Esophagus muscularis mucosa (tissue), 4 donors: Measurements from ENCODE around the gene EZH2. TPM values are rescaled to one million over a fixed set of nuclear protein-coding genes. Genes with fewer than 3 reads are reported as not detected.
A peak's percentile ranks its signal among the peaks of the same experiment; 100 is the strongest.

ENCODE experiments used
- DNase-seq: peaks from one replicate; pipeline ENCODE4 v3.0.0-alpha.2; 2017; ENCODE audit errors: extremely low spot score
- H3K27ac ChIP-seq, 4 donors: fragments of 200-600 bp; sonication (generic); replicated peaks in 1 of 4; 1 replicate in 3 of 4; 2 replicates in 1 of 4; pipeline ENCODE4 v1.5.1; 2016 to 2019; ENCODE audit warnings: mild to moderate bottlenecking in 1 of 4
- H3K27me3 ChIP-seq, 4 donors: fragments of 200-600 bp; sonication (generic); one replicate each; pipeline versions ENCODE4 v1.5.1 to v1.6.0; 2016 to 2019
- H3K36me3 ChIP-seq, 4 donors: fragments of 200-600 bp; sonication (generic); one replicate each; pipeline ENCODE4 v1.5.1; 2016 to 2019
- H3K4me1 ChIP-seq, 4 donors: fragments of 200-600 bp; sonication (generic); one replicate each; pipeline ENCODE4 v1.5.1; 2016 to 2019
- H3K4me3 ChIP-seq, 4 donors: fragments of 200-600 bp; sonication (generic); 1 replicate in 2 of 4; 2 replicates in 2 of 4; pipeline ENCODE4 v1.5.1; 2016 to 2019; ENCODE audit warnings: mild to moderate bottlenecking in 4 of 4, moderate library complexity in 1 of 4
- H3K9me3 ChIP-seq, 4 donors: fragments of 200-600 bp; sonication (generic); 1 replicate in 3 of 4; 2 replicates in 1 of 4; pipeline ENCODE4 v1.5.1; 2016 to 2019
- CTCF ChIP-seq, 3 experiments: fragments of 200-600 bp in 2 of 3; fragments of 450-650 bp in 1 of 3; sonication (generic) in 2 of 3; IDR thresholded peaks; one replicate each; pipeline ENCODE4 v1.5.1; 2017 to 2019; ENCODE audit warnings: antibody characterized with exemption in 3 of 3, mild to moderate bottlenecking in 2 of 3, moderate library complexity in 1 of 3
- EP300 ChIP-seq: sonication (generic); formaldehyde crosslinking; IDR thresholded peaks from one replicate; pipeline ENCODE4 v1.6.1; 2017; ENCODE audit warnings: antibody characterized with exemption
- POLR2A ChIP-seq: fragments of 450-650 bp; IDR thresholded peaks from one replicate; pipeline ENCODE4 v1.6.1; 2017; ENCODE audit warnings: antibody characterized with exemption, moderate library complexity, mild to moderate bottlenecking, low read depth
- POLR2AphosphoS5 ChIP-seq, 2 donors: sonication (generic); formaldehyde crosslinking; IDR thresholded peaks; one replicate each; pipeline ENCODE4 v1.6.1; 2017; ENCODE audit warnings: antibody characterized with exemption in 2 of 2
- WGBS: methylation state at CpG from one replicate; pipeline ENCODE4 v1.1.5; 2018; 5-methylcytosine and 5-hydroxymethylcytosine counted together
- intact Hi-C: fragments of 100-400 bp; cut with DNase I; formaldehyde crosslinking; loops from one replicate; pipeline ENCODE4 v1.15.1; 2023
- total RNA-seq, 4 donors: library from RNA; depleted of rRNA; stranded (reverse); fragments of >200 nt; gene quantifications; one replicate each; pipeline versions ENCODE4 v1.1.0 to v1.2.1, GENCODE V29; 2016

The EZH2 gene
- total RNA-seq, result under 1 TPM in 3 of 4 donors, not detected in 1; 0.33 to 0.52 (median 0.45) TPM

- intact Hi-C loops, result loop anchor here (2.0 to 5.0 kb wide), 3 partner anchors 58 to 182 kb away; no protein-coding TSS in a partner anchor
- no peak for DNase-seq
- Histone ChIP-seq H3K27ac (peak within 1 kb of the TSS; percentile 88 to 98 (median 94)), H3K27me3 (peaks cover 0 to 18% (median 2%) of the 10 kb centered on the region in 4 donors), H3K36me3 (no peaks in the 10 kb centered on the region), H3K4me1 (peaks cover 0 to 18% (median 17%) of the 10 kb centered on the region in 4 donors), H3K9me3 (no peaks in the 10 kb centered on the region), H3K4me3 (peak within 1 kb of the TSS; percentile 84 to 97 (median 94))
- 0% methylated on average over 3 of the region's 50 CpGs for whole genome bisulfite sequencing
- no peak for TF ChIP-seq EP300
- no peak for TF ChIP-seq POLR2A
- TF ChIP-seq CTCF (IDR thresholded peaks at IDR 0.05), result no peak
- no peak for TF ChIP-seq POLR2AphosphoS5 (IDR thresholded peaks at IDR 0.05)
Measured at GRCh38 chr7:148884049-148884298, at the start of gene EZH2. Gene EZH2 (minus strand): TSS chr7:148884291. CDS start chr7:148847298, 36,993 bp downstream.

DNA sequence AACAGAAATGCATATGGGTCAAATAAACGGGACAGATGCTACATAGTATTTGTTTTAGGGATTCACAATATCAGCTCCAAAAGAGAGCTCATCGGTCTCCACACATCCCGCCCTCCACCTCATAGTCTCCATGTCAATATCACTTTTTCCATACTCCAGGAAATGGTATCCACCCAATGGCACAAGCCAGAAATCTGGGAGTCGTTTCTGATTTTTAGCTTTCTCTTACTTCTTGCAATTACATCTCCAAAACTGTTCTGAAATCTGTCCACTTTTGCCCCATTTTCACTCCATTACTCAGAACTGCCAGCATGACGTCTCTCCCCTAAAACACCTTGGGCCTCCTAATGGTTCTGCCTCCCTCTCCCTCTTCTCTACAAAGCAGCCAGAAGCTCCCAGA is 47.4 kb upstream of the EZH2 start:
- 50% methylated on average over 5 of the region's 5 CpGs for WGBS
- TF ChIP-seq POLR2A, result no peak
- no peak for TF ChIP-seq POLR2AphosphoS5 (IDR thresholded peaks at IDR 0.05)
- TF ChIP-seq CTCF (IDR thresholded peaks at IDR 0.05), result no peak
- no peak for TF ChIP-seq EP300
- no peak overlapping the region for H3K4me3 ChIP-seq
- no peaks in the 10 kb centered on the region for H3K36me3 ChIP-seq
- intact Hi-C loops, result no loop called here
- no peak overlapping the region for H3K27ac ChIP-seq
- H3K9me3 ChIP-seq, result no peaks in the 10 kb centered on the region
- no peaks in the 10 kb centered on the region for H3K4me1 ChIP-seq
- H3K27me3 ChIP-seq, result no peaks in the 10 kb centered on the region
- DNase-seq, result no peak

DNA sequence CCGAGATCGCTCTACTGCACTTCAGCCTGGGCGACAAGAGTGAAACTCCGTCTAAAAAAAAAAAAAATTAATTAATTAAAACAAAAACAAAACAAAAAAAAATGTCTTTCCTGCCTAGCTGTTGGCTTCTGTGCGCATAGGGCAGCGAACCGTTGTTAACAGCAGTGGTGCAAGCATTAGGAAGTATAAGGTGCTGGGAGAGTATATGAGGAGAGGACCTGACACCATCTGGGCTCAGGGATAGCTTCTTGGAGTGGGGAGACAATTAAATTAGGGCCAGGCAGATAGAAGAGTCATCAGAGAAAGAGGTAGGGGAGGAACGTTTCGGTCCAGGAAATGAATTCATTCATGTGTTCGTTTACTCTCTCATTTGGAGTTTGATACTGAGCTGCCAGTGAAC is 46.2 kb upstream of the EZH2 start:
- DNase-seq, result no peak
- WGBS, result 86% methylated on average over 10 of the region's 10 CpGs
- Histone ChIP-seq H3K4me1 (no peaks in the 10 kb centered on the region), H3K9me3 (no peaks in the 10 kb centered on the region), H3K4me3 (no peak overlapping the region), H3K36me3 (no peaks in the 10 kb centered on the region), H3K27me3 (no peaks in the 10 kb centered on the region), H3K27ac (no peak overlapping the region)
- TF ChIP-seq CTCF (IDR thresholded peaks at IDR 0.05) (no peak), EP300 (no peak), POLR2A (no peak), POLR2AphosphoS5 (IDR thresholded peaks at IDR 0.05) (no peak)
- intact Hi-C loops, result no loop called here

- no peak overlapping the region for H3K27ac ChIP-seq
- H3K36me3 ChIP-seq, result no peaks in the 10 kb centered on the region
- no peaks in the 10 kb centered on the region for H3K27me3 ChIP-seq
- TF ChIP-seq CTCF (IDR thresholded peaks at IDR 0.05) (no peak), EP300 (no peak), POLR2A (no peak), POLR2AphosphoS5 (IDR thresholded peaks at IDR 0.05) (no peak)
- H3K9me3 ChIP-seq, result no peaks in the 10 kb centered on the region
- no peaks in the 10 kb centered on the region for H3K4me1 ChIP-seq
- DNase-seq, result no peak
- intact Hi-C loops, result no loop called here
- no peak overlapping the region for H3K4me3 ChIP-seq
- WGBS, result 94% methylated on average over 6 of the region's 6 CpGs
Measured at GRCh38 chr7:148929176-148929575, 45.1 kb upstream of the EZH2 start.
